Posterior cingulate gyrus (tissue), 11 donors: ENCODE results near the gene MLH3.

Experiments
- DNase-seq, 10 donors: peaks; one replicate each; pipeline versions ENCODE4 v3.0.0 to v3.0.0-alpha.2; 2020 to 2021; ENCODE audit warnings: mixed read lengths in 3 of 10
- intact Hi-C: fragments of 100-400 bp; cut with DNase I; formaldehyde crosslinking; loops from one replicate; pipeline ENCODE4 v1.15.1; 2023

MLH3 gene

GRCh38 chr14:75050852-75051555 lies at the start of gene MLH3:
TSS of gene MLH3 (minus strand) at chr14:75051467. CDS start at chr14:75049655, 1,812 bp downstream.
- intact Hi-C loops, result no loop called here
- DNase-seq, result peak; percentile 73 to 97 (median 82)

DNA sequence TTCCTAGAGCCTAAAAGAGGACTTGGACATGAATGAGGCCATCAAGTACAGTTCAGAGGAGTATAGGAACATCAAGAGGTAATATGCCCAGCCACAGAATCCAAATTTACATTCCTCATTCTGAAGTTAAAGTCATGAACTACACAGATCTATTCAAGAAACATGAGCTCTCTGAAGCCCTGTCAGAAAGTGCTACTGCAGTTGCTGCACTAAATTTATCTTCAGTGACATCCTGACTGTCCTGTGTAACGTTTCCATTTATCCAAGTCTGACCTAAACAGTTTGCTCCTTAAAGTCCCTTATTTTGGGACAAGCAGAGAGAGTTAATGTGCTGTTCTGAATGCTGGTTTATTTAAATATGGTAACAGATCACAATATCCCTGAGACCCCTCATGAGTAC lies 47.4 kb upstream of the MLH3 start:
- intact Hi-C loops, result no loop called here
- no peak for DNase-seq

- no peak for DNase-seq
- intact Hi-C loops, result no loop called here
Observed at GRCh38 chr14:75098212-75098611, 46.9 kb upstream of the MLH3 start.

- DNase-seq, result no peak
- intact Hi-C loops, result no loop called here
Observed at GRCh38 chr14:75096959-75097358, 45.7 kb upstream of the MLH3 start.

DNA sequence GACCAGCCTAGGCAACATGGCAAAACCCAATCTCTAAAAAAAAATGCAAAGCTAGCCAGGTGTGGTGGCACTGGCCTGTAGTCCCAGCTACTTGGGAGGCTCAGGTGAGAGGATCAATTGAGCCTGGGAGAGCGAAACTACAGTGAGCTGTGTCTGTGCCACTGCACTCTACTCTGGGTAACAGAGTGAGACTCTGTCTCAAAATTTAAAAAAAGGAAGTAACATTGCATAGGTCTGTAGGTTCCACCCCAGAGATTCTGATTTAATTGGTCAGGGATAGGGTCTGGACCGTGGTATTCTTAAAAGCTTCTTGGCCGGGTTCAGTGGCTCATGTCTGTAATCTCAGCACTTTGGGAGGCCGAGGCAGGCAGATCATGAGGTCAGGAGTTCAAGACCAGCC lies 44.4 kb upstream of the MLH3 start:
- no peak for DNase-seq
- intact Hi-C loops, result no loop called here

DNA sequence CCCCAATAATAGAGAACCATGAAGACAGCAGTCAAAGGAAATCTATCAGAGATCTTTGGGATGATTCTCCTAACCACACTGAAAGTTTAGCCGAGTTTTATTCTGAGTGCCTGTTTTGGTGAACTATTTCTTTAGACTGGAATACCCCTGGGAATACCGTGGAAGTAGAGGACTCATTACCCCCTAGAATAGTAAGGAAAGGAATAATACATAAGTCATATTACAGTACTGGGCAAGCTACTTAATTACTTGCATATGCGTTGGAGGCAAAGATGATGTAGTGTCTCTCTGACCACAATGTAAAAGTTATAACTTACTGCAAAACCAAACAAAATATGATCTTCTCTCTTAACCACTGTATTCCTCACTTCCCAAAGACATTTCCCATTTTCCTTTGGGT lies 43.6 kb upstream of the MLH3 start:
- intact Hi-C loops, result no loop called here
- DNase-seq, result no peak

DNA sequence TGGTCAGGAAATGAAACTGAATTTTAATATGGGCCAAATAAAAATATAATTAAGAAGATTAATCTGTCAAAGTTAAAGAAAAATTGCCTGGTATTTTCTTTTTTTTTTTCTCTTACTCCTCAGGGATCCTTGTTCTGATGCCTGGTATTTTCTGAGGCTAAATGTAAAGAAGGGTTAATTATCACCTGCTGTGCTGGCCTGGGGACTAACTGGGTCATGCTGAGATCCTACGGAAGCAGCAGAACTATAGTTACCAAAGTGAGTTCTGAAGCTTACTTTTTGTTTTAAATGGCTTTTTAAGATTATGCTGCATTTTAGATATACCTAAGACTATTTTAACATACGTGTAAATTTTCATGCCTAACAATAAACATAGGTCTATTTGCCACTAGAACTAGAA lies 41.4 kb upstream of the MLH3 start:
- intact Hi-C loops, result no loop called here
- no peak for DNase-seq

DNA sequence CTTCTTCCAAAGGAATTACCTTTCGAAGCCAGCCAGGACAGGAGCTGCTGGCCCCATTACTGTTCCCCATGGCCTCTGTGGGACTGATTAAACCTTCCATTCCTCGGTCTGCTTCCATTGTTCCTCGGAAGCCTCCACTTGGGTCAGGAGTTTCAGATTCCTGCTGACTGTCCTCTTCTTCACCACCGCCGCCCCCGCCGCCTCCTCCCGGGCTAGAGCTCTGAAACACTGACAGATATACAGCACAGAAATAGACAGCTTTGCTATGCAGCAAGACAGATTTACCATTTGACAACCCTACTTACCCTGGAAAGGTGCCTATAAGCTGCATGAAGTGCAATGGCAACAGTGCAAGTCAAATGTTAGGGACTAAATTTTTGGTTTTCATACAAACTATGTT lies 40.0 kb upstream of the MLH3 start:
- peak in 5 of 10 donors; percentile 35 to 92 (median 82) for DNase-seq
- intact Hi-C loops, result no loop called here

GRCh38 chr14:75090353-75090752 lies 39.1 kb upstream of the MLH3 start:
- DNase-seq, result peak in 1 of 10 donors; percentile 12
- intact Hi-C loops, result no loop called here

DNA sequence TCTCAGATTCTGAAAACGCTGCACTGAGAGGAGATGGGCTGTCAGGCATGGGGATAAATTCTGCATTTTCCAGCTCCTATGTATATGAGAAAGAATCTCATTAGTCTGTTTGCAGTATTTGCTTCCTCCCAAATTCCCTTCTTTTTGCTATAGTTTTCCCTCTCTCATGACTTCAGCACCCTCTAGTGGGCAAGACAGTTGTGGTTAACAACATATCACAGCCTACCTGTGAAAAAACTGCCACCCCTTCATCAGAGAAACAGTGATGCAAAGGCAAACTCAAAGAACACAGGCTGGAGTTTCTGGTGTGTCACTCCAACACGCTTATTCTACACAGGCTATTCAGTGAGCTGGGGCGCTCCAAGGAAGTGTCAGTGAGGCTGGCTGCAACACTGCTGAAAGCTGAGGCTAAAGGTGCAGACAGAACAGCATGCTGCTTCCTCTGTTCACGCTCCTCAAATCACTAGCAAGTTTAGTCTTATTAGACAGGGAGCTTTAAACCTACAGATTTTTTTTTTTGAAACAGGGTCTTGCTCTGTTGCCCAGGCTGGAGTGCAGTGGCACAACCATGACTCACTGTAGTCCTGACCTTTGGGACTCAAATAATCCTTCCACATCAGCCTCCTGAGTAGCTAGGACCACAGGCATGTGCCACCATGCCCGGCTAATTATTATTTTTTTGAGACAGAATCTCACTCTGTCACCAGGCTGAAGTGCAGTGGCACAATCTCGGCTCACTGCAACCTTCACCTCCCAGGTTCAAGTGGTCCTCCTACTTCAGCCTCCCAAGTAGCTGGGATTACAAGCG lies 37.5 kb upstream of the MLH3 start:
- intact Hi-C loops, result loop anchor here (1.0 to 5.0 kb wide), 3 partner anchors 142 to 226 kb away; no protein-coding TSS in a partner anchor
- DNase-seq, result peak in 4 of 10 donors; percentile 17 to 55 (median 34)

DNA sequence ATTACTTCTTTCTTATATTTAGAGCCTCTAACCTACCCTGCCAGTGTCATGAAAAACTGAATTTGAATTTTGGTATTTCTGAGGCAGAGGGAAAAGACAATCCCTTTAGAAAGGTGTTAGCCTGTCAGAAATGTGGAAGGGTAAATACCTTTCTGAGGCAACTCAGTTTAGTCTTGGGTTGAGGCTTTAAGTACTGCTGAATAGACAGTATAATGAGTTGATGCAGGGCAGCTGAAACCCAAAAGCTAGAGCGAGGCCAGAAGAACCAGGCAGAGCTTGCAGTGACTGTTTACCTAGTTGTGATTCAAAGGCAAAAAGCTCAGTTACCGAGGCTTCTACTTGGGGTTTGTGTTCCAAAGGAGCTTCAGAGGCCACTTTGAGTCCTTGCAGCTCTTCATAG lies 36.9 kb upstream of the MLH3 start:
- DNase-seq, result no peak
- intact Hi-C loops, result loop anchor here (1.0 to 5.0 kb wide), 3 partner anchors 142 to 226 kb away; no protein-coding TSS in a partner anchor

- intact Hi-C loops, result no loop called here
- peak in 1 of 10 donors; percentile 52 for DNase-seq
Observed at GRCh38 chr14:75084513-75084912, 33.2 kb upstream of the MLH3 start.

GRCh38 chr14:75083271-75083670 lies 32.0 kb upstream of the MLH3 start:
- intact Hi-C loops, result no loop called here
- no peak for DNase-seq

- DNase-seq, result no peak
- intact Hi-C loops, result no loop called here
Observed at GRCh38 chr14:75081660-75082229, 30.5 kb upstream of the MLH3 start.

DNA sequence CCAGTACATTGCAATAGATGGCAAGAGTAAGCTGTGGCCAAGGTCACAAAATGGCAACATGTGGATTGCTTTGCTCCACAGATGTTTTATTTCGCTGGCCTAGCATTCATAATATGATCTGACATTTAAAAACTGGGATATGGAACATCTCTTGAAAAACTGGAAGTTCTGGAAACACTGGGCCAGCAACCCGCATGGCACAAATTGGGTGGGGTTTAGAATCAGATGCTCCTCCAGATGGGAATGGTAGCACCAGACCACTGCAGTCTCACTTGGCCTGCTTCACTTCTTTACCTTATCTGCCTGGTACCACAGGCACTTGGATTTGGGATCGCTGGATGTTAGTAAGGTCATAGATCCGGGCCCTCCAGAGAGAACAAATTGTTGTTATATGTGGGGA lies 28.3 kb upstream of the MLH3 start:
- peak in 1 of 10 donors; percentile 21 for DNase-seq
- intact Hi-C loops, result no loop called here

DNA sequence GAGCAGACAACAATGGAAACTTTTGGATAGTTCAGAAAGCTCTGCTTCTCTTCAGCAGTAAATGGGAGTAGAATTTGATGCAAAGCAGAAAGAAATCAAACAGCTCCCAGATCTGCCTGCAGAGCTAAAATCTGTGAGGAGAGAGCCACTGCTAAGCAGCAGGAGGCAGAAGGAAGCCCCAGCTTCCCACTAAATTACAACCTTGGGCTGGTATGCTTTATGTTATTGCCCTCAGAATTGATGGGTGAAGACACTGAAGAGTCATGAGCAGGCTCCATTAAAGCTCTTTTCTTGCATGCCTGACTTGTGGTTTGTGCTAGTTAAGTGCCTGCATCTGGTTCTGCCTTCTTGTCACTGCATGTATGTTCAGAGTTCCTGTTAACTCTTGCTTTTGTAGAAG lies 26.5 kb upstream of the MLH3 start:
- no peak for DNase-seq
- intact Hi-C loops, result no loop called here

DNA sequence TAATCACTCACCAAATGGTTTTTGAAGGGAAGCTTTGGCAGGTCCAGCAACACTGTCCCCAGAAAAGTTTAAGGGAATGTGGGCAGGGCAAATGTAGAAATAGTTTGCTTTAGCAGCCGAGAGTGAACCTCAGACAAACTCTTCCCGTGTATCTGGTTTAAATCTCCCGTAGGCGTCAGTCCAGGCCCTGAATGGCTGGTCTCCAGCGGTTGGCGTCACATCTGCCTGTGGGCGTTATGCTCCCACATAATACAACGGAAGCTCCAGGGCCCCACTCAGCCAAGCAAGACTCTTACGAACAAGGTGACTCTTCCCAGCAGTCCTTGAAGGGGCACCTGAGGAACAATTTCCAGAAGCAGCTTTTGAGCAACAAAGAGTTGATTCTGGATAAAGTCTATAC lies 19.1 kb upstream of the MLH3 start:
- intact Hi-C loops, result no loop called here
- no peak for DNase-seq

DNA sequence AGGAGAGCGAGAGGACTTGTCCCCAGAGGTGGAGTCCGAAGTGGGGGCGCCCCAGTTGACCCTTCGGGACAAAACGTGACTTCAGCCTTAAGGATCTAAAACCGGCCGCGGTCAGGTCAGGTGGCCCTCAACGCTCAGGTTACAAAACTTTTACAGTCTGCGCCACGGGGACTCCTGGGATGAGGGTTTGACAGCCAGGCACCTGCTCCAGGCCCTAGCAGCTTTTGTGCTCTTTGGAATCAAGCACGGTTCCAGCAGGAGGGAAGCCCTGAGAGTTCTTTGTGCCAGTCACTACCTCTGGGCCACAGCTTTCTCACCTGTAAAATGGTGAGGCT lies 18.5 kb upstream of the MLH3 start:
- intact Hi-C loops, result loop anchor here (2.0 kb wide), 1 partner anchor 67 kb away; the partner anchor contains the start of gene EIF2B2
- DNase-seq, result no peak

- peak; percentile 91 to 99 (median 96) for DNase-seq
- intact Hi-C loops, result loop anchor here (2.0 kb wide), 1 partner anchor 66 kb away; the partner anchor contains the start of gene EIF2B2
Observed at GRCh38 chr14:75069121-75069810, 18.0 kb upstream of the MLH3 start, which contains the start of gene ZC2HC1C. TSS of gene ZC2HC1C (plus strand) at chr14:75069641. CDS start at chr14:75070574, 933 bp downstream.

DNA sequence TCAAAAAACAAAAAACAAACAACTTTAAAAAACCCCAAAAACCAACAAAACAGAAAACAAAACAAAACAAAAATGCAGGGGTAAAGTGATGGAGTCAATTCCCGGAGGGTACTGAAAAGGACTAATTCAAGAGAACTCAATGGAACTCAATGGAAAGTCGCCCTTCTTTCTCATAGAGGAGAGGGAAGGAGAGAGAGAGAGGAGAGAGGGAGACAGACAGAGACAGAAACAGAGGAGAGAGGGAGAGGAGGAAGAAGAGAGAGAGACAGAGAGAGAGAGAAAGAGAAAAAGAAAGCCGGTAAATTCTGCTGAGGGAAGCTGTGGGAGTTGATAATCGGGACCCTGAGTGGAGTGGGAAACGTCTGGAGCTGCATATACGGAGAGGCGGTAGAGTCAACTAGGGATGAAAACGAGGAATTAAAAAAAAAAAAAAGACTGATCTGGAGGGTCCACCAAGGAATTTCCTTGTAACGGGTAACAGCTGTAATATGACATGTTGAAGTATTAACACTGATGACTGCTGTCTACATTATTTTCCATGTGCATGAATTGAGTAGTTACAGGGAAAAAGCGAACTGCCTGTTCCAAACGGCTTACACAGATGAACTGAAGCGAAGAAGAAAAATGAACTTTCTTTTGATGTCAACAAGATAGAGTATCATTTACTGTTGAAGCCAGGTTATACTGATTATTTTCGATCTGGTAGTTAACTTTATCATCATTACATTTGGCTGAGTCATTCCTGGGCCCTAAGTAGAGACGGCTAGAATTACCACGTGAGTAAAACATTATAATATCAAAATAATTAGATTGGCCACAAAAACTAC lies 17.2 kb upstream of the MLH3 start:
- no peak for DNase-seq
- intact Hi-C loops, result loop anchor here (2.0 kb wide), 1 partner anchor 66 kb away; the partner anchor contains the start of gene EIF2B2
